UCSD-AML1 (cell line): ENCODE data around the gene HMGN3.

Experiments
- DNase-seq: peaks from one replicate; lab custom pipeline; 2025; ENCODE audit not compliant: unreplicated experiment; lab: John Stamatoyannopoulos, UW

The HMGN3 gene

DNA sequence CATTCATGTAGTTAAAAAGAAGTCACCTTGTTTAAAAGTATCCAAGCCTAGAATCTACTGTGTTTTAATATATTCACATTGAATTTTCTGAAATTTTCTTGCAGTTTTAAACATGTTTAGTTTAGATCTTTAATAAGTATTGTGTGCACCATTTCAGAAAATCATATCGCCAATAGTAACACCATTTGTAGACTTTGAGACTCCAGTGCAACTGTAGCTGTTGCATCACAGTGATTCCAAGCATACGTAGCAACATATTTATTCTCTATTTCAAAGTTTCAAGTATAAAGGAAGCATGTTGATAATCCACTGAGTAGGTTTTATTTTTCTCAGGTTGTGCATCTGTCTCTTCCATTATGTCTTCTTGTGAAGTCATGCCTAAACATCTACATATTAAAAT, 46.4 kb downstream of the HMGN3 start:
- DNase-seq = no peak

DNA sequence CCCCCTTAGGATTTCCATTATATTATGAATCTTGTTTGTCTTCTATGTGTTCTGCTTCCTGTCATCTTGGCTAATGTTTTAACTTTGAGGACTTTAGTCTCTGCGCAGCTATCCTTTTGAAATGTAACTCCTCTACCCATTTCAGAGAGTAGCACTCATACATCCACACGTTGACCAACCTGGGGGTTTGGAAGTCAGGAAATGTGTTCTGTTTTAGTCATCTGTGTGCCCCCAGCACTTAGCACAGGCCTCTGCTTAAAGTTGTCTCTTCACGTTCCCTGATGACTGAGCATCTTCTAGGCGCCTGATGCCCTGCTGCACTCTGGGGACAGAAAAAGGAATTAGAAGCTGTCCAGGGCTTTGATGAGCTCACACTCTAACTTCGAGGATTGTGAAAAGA, 47.9 kb downstream of the HMGN3 start:
- DNase-seq = no peak

DNA sequence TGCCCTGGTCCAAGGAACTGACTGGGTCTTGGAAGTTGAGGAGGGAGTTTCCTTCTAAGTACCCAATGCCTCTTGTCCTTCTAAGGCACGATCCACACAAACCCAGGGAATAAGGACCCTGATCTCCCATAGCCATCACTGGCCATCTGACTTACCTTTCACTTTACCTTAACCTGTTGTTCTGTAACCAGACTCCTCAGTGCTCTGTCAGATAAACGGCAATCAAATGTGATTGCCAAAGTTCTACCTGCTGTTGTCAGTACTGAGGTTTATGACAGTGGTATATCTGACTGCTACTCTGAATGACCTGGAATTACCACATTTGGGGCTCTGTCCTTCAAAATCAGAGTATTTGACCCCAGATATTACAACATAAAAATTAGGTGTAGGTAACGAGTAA, 49.8 kb downstream of the HMGN3 start:
- no peak for DNase-seq

DNA sequence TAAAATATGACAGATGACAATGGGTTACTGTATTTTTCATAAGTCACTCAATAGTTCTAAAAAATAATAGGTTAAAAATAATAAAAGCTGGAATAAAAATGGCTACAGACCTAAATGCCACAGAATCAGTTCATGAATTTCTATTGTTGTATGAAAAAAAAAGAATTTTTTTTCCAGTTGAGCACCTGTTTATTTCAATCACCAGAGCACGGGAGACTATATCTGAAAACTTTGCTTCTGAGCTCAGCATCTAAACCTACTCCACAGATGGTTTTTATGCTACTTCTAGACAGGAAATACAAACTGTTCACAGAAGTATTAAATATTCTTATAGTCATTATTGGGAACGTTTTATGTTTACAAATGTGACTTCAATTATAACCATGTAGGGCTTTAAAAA, 50.4 kb downstream of the HMGN3 start:
- no peak for DNase-seq

DNA sequence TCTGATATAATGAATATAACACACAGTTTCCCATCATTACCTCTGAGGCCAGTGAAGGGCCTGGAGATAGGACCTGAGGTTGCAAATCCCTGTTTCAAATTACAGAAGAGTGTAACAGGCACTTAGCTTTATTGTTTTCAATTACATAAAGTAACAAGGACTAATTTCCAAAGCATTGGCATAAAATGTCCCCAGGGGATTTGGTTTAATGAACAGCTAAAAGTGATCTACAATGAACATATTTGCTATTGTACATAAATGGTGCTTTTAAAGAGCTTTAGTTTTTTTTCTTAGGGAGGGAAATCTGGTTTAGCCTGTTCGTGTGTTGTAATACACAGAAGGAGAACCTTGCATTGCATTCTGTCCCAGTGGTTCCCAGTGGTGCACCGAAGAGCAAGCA, 54.4 kb downstream of the HMGN3 start:
- no peak for DNase-seq

DNA sequence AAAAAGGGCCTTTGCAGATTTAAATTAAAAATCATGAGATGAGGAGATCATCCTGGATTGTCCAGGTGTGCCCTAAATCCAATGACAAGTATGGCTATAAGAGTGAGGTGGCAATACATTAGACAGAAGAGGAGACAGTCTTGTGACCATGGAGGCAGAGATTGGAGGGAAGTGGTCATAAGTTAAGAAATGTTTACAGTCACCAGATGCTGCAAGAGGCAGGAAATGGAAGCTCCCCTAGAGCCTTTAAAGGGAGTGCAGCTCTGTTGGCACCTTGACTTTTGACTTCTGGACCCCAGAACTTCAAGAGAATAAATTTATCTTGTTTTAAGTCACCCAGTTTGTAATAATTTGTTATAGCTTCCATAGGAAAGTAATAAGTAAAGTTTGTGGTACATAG, 61.1 kb downstream of the HMGN3 start:
- no peak for DNase-seq

DNA sequence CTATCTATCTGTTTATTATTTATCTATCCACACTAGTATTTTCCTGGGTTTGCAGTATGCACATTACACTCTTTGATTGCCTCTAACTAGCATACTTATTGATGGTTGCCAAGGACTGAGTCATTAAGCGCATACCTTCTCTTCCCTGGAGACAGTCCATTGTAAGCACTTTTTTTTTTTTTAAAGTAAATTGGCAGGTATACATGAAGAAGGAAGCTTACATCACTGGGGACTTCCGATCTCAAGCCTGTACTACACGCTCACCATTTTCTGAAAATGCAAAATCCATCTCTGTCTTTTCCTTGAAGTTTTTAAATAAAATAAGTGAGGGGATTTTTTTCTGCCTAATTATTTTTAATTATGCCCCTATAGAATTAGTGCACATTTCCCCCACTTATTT, 63.5 kb downstream of the HMGN3 start:
- no peak for DNase-seq

DNA sequence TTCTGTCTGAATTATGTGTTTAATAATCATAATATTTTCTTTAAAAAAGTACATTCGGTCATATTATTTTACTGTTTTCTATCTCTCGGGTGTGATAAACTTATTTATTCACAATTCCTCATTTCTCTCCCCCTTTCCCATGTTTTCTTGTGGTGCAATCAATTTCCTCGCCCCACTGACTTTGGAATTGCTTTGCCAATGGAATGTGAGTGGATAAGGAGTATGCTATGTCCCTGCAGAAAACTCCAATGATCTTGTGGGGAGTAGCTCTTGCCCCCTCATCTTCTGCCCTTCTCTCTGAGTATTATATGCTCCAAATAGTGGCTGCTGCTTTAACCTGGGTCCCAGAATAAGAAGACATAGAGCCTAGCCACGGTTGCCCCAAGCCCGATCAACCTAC, 64.1 kb downstream of the HMGN3 start:
- no peak for DNase-seq

DNA sequence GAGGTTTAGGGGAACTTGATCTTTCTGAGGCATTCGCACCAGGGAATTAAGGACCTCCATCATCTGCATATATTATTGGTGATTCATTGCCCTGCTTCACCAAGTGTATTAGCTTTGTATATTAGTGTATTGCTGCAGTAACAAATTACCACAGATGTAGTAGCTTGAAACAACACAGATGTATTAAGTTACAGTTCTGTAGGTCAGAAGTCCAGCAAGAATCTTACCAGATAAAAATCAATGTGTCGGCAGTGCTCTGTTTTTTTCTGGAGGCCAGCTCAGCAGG, 65.8 kb downstream of the HMGN3 start:
- no peak for DNase-seq

DNA sequence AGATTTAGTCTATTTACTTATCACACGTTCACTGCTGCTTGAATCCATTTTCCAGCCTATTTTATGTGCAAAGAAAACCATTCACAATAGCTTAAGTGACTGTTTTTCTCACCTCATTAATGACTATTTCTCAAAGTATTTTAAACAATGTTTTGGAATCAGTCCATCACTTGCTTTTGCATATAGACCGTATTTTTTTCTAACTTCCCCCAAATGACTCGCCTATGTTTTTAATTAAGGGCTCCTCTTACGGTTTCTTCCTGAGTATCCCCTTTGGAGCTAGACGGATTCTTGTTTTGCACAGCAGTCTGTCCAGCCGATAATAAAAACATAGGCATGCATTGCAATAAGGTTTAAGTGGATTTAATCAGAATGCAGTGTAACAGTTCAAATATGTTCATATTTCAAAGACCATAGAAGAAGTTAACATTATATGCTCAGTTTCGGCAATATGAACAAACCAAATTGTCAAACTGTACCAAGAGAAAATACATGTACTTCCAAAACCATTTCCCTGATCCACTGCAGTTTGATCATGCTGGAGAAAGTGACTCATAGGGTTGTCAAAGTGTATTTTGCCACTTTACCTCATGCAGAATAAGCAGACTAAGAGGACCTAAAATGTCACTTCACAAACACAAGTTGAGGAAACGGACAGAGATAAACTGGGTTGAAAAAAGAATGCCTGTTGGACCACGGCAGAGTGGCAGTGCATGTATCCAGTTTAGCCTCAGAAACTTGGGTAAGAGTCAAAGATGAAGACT, 66.4 kb downstream of the HMGN3 start:
- DNase-seq = no peak

DNA sequence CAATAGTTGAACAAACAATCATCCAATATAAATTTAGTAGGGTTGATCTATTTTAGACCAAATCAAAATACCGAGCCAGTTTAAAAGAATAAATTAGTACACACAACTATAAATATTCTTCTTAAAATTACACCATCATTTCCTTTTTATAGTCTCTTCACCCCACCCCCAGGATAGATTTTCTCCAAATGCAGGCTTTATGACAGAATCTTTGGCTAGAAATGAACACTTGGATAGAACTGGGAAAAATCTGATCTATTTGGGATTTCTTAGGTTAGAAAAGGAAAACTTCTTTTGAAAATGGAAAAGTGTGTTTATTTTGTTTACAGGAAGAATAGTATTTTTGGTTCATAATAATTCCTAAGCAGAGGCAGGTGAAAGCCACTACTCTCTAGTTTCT, 74.6 kb downstream of the HMGN3 start:
- no peak for DNase-seq

DNA sequence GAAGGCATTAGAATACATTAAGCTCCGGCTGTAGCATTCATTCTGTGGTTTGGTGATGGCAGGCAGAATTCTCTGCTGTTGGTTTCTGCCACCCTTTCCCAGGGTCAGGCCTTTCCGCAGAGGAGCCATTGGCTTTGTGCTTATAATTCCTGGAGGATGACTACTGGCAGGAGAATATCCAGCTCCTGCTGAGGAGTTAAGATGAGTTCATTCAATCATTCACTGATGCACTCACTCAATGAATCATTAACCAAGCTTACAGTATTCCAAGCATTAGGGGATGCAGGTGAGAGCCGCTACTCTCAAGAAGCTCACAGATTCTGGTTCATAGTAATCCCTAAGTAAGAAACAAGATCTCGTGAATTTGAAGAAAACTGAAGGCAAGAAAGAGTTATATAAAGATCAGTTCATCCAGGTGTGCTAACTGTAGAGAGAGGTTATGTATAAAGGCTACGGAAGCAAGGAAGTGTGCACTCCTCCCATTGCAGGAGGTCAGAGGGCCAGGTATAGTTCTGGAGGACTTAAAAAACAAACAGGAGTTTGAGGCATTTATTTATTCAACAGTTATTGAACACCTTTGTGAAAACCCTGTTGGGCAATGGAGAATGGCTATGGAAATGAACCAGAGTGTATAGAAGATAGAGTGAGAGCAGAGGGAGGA, 75.5 kb downstream of the HMGN3 start:
- no peak for DNase-seq

DNA sequence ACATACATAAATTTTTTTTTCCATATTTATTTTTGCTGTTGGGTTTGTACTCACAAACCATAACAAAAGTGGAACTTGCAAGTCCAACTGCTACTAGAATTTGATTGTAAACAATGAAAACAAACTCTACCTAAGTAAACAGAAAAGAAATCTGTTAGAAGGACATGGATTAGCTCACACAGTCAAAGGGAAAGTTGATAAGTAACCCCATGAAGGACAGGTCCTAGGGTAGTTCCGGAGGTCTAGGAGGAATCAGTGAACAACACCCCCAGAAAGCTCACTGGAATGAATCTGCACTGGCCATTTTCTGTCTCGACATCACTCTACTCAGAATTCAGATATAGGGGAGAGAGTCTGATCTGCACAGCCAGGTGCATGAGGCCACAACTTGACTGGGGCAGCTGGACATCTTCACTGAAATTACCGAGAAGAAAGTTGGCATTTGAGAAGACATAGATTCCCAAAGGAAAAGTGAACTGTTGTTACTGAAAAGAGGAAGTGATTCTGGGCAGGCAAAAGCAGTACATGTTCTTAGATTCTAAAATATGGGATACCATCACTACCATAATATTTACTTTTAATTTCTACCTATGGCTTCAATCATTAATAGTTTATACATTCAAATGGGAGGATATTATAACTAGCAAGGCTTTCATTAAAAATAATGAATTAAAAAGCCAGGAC, 76.4 kb downstream of the HMGN3 start:
- no peak for DNase-seq

DNA sequence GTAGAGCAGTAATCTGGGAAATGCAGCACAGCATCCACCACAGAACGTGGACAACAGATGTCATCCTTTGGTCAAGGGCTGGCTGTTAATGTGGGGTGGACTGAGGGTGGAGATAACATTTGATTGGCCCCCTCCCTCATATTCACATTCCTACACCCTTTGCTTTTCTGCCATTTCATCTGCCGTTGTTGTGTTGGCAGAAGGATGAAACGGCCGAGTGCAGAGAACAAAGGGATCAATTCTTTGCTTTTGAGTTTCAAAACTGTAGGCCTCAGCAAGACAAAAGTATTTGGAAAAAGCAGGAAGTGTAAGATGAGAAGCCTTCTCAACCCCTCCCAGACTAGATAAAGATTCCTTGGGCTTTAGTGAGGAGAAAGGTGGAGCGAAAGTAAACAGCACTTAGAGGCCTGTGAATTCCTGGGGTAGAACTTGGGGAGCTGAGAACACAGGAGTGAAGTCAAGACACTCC, 82.2 kb downstream of the HMGN3 start:
- no peak for DNase-seq
